CD4-positive, alpha-beta T cell treated with Interleukin-4 for 1 hour (primary cell): ENCODE data around the gene ANKRD17.

ENCODE experiments used
- DNase-seq, 2 donors: peaks; one replicate each; pipeline ENCODE4 v3.0.0-alpha.2; 2020 to 2022

The ANKRD17 gene

DNA sequence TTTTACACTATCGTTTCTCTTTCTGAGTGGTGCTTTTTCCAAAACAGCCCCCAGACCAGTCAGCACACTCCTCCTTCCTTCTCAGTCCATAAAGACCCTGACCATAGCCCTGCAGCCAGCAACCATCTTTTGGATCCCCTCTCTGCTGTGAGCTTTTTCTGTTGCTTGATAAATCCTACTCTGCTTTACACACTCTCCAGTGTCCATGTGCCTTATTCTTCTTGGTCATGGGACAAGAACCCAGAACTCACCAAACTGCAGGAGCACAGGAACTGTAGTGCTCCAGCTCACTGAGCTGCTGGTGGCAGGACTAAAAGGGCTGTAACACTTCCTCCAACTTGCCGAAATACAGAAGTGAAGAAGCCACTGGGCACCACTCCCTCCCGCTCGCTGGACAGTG is 221.5 kb downstream of the ANKRD17 start:
- no peak for DNase-seq

DNA sequence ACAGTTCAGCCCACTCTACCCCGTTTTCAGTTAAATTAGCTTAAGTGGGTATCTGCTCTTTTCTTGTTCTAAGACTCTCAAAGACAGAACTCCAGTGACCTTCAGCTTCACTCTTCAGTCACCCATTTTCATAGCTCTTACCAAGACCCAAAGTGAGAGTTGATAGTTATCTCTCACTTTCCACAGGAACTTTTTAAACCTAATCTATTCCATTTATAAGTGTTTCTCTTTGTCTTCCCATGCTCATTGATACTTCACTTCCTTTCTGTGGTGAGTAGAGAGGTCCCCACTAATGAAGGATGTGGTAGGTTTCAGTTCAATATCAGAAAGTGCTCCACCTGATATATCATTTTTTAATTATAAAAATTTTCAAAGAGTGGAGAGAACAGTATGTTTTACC is 222.5 kb downstream of the ANKRD17 start:
- no peak for DNase-seq

DNA sequence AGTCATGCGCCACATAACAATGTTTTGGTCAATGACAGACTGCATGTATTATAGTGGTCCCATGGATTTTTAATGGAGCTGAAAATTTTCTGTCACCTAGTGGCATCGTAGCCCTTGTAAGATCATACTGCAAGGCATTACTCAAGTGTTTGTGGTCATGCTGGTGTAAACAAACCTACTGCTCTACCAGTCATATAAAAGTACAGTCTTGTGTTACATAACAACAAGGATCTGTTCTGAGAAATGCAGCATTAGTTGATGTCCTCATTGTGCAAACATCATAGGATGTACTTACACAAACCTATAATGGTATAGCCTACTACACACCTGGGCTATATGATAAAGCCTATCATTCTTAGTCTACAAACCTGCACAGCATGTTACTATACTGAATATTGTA is 223.7 kb downstream of the ANKRD17 start:
- DNase-seq = no peak

DNA sequence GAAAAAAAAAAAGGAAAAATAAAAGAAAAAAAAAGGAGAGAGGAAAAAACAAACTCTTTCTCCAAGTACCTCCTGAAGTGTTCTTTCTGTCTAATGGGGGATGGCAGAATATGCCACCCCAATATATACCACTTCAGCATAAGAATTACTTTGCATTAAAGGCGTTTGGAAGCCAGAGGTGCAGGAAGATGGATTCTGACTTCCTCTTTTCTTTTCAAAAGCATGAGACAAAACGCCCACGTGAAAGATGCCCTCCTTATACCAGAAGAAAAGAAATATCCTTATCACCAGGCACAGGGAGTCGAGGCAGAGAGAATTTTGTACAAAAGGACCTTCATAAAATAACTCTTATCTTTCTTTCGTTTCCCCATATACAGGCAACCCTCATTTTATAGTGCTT is 230.0 kb downstream of the ANKRD17 start:
- no peak for DNase-seq
